Skin epidermis (tissue), 12 donors: ENCODE results near the gene UAP1.

ENCODE experiments used
- H3K27ac ChIP-seq, 21 experiments: fragments of 200-600 bp; sonication (generic) in 11 of 21; one replicate each; pipeline ENCODE4 v1.5.0; 2020; ENCODE audit warnings: mild to moderate bottlenecking in 3 of 21, inconsistent platforms in 2 of 21, moderate library complexity in 2 of 21
- H3K4me3 ChIP-seq, 7 experiments: fragments of 200-600 bp; sonication (generic) in 2 of 7; one replicate each; pipeline ENCODE4 v1.5.0; 2020; ENCODE audit warnings: inconsistent platforms in 2 of 7, mild to moderate bottlenecking in 2 of 7, moderate library complexity in 1 of 7

UAP1 gene

DNA sequence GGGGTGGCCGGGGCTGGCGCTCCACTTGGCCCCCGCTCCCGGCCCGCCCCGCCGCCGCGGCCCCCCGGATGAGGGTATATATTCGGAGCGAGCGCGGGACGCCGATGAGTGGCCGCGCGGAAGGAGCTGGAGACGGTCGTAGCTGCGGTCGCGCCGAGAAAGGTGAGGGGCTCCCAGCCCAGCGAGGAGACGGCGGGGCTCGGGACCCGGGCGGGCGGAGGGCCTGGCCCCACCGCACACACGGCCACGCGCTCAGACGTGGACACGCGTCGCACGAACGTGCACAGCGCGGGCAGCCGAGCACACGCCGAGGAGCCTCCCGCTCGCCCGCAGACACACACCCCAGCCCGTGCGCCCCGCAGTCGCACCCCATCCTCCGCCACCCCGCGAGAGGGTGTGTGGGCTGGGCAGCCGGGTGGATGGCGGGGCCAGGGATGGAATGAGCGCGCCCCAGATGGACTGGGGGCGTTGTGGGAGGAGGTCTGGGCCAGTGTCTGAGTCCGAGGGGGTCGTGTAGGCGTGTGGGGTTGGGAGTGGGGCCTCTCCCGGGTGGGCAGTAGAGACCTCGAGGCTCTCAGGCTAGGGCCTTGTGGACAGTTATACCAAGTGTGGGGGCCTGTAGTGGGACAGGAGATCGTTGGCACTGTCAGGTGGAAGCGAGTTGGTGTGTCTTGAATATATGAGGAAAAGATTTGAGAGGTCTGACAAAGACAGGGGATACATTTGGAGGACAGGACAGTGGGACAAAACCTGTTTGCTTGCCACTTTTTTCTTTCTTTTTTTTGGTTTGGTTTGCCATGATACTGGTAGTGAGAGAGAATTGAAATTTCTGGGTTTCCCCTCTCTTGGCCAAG lies at the start of gene UAP1:
Gene UAP1 (plus strand): TSS at position 107 of the 854 bp plus-strand sequence. CDS start 4,347 bp downstream, outside the sequence.
- Histone ChIP-seq H3K27ac (peak within 1 kb of the TSS; percentile 46 to 96 (median 91)), H3K4me3 (peak within 1 kb of the TSS; percentile 67 to 87 (median 78))

DNA sequence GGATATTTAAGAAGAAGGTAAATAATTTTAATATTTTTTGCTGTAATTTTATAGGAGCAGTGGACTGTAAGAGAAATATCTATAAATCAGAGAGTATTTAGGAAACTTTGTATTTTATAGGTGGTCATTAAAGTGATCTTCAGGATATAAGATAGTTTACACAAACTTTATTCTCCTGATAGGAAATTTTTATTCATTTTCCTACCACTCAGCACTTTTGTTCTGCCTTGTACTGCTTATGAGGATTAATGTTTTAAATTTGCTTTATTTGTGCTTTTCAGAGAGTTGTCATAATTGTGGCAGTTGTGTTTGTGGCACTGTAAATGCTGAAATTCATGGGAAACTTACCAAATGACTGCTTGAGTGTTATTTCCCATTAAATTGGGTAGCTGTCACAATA lies 34.2 kb upstream of the UAP1 start:
- Histone ChIP-seq H3K27ac (no peak overlapping the region), H3K4me3 (no peak overlapping the region)

DNA sequence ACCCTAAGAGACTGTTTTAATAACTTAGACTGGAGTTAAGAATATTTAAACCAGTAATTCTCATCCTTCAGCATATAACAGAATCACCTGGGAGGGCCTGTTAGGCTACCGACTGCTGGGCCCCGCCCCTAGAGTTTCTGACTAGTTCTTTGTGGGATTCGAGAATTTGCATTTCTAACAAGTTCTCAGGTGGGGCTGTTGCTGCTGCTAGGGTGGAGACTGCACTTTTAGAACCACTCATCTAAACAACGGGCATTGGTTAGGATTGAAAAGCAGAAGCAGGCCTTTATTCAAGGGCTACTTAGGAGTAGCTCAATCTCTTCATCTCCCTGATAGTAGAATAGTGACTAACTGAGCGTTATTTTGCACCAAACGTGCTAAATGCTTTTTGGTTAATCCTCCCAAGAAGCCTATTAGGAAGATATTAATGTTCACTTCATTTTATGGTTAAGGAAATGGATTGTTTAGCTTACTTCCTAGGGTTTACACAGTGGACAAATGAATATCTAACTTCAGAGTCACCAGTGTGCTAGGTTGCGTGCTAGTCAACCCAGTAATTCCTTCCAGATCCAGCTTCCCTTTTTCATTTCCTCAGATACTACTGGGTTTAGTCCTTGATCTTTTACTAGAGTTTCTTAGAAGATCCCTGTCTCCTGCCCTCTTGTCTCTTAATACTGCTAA lies 31.1 kb upstream of the UAP1 start:
- Histone ChIP-seq H3K4me3 (no peak overlapping the region), H3K27ac (peak overlapping the region in 1 of 21 experiments; percentile 13)

GRCh38 chr1:162530988-162531319 lies 30.6 kb upstream of the UAP1 start:
- peak overlapping the region in 1 of 21 experiments; percentile 13 for H3K27ac ChIP-seq

DNA sequence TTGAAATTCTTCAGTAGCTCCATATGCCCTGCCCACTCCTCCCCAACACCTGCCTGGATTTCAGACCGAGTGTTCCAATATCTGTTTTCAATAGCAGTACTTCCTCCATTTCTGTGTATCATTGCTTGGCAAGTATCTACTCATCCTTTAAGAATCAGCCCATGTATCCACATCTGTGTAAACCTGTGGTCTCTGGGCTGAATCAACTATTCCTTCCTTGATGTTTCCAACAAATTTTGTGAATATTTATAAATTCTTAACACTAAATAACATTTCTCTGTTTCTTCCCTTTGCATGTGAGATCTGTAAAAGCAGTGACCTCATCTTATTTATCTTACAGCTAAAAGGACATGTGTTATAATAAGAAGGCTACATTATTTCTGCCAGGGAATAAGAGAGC lies 26.0 kb upstream of the UAP1 start:
- Histone ChIP-seq H3K27ac (no peak overlapping the region), H3K4me3 (no peak overlapping the region)

More at GRCh38 chr1:162530988-162531319, 30.6 kb upstream of the UAP1 start:
- H3K4me3 ChIP-seq, result no peak overlapping the region

- Histone ChIP-seq H3K4me3 (no peak overlapping the region), H3K27ac (no peak overlapping the region)
Observed at GRCh38 chr1:162536511-162536910, 25.0 kb upstream of the UAP1 start.

GRCh38 chr1:162537216-162537615 lies 24.3 kb upstream of the UAP1 start:
- H3K27ac ChIP-seq, result no peak overlapping the region
- H3K4me3 ChIP-seq, result no peak overlapping the region

DNA sequence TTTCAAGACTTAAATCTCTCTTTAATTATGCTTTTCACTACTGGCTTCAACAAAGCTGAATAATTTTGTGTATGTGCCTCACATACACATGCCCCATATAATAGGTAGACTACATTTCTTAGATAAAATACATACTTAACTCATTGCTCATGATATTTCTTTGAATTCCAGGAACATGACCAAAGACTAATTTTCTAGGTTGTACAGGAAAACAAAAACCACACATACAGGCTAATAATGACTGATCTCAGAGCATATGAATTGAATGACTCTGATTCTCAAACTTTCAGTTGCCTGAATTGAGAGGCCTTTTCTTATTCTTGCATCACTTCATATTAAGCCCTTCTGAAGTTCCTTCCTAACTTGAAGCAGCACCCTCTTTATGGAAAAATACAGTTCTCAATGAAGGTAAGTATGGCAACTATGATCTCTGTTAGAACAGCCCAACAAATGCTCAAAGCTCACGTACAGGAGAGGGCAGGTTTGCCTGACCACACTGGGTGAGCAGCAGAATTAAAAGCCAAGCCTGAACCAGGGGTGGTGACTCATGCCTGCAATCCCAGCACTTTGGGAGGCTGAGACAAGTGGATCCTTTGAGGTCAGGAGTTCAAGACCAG lies 22.6 kb upstream of the UAP1 start:
- no peak overlapping the region for H3K4me3 ChIP-seq

GRCh38 chr1:162541619-162542141 lies 19.8 kb upstream of the UAP1 start:
- H3K4me3 ChIP-seq, result no peak overlapping the region
- H3K27ac ChIP-seq, result peak overlapping the region in 6 of 21 experiments; percentile 21 to 62 (median 44)

More for the DNA sequence above, 22.6 kb upstream of the UAP1 start:
- H3K27ac ChIP-seq, result no peak overlapping the region

DNA sequence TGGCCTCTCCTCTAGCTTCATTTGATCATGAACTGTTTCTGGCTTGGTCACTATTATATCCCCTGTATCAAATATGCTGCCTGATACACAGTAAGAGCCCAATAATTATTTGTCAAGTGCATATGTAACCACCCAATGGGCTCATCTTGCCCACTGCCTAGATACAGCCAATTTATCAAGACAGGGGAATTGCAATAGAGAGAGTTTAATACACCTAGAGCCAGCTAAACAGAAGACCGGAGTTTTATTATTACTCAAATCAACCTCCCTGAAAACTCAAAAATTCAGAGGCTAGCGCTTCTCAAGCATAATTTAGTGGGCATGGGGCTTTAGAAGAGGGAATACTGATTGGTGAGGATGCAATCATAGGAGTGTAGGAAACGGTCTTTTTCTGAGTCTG lies 18.3 kb upstream of the UAP1 start:
- Histone ChIP-seq H3K27ac (no peak overlapping the region), H3K4me3 (no peak overlapping the region)

- Histone ChIP-seq H3K27ac (peak overlapping the region in 10 of 21 experiments; percentile 3 to 89 (median 72)), H3K4me3 (no peak overlapping the region)
Observed at GRCh38 chr1:162548170-162548569, 13.4 kb upstream of the UAP1 start.

DNA sequence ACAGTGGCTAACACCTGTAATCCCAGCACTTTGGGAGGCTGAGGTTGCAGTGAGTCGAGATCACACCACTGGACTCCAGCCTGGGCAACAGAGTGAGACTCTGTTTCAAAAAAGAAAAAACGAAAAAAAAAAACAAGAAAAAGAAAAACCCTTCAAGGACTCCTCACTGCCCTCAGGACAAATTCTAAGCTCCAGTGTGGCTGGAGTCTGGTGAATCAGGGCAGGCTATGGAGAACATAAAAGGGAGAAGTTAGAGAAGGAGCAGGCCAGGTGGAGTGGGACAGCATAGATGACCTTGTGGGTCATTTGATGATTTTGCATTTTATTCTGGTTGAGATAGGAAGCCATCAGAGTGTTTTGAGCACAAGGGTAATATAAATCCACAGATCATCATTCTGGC lies 12.5 kb upstream of the UAP1 start:
- Histone ChIP-seq H3K4me3 (no peak overlapping the region), H3K27ac (peak overlapping the region in 9 of 21 experiments; percentile 33 to 89 (median 73))

- no peak overlapping the region for H3K4me3 ChIP-seq
Observed at GRCh38 chr1:162550925-162551324, 10.6 kb upstream of the UAP1 start.

DNA sequence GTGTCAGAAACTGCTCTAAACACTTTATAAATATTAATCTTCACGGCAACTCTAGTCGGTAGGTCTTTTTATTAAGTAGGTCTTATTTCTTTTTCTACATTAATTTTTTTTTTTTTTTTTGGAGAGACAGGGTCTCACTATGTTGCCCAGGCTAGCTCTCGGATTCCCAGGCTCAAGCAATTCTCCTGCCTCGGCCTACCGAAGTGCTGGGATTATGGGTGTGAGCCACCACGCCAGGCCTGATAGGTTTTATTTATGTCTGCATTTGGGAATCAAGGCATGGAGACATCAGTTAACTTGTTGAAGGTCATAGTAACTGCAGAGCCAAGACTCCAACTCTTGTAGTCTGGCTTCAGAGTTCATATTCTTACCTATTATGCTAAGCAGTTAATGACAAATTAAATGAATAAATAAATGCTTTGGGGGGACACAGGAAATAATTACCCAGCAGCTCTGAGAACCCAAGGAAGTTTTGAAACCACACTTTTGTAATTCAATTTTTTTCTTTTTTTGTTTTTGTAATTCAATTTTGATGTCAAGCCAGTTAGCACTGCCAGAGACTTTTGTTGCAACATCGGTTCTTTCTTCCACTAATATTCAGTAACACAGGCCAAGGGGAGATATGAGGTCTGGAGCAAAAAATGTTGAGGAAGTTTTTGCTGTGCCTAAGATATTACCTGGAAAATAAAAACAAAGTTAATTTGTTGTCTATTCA lies 9.4 kb upstream of the UAP1 start:
- H3K4me3 ChIP-seq, result no peak overlapping the region
- peak overlapping the region in 6 of 21 experiments; percentile 3 to 74 (median 54) for H3K27ac ChIP-seq

More at GRCh38 chr1:162550925-162551324, 10.6 kb upstream of the UAP1 start:
- H3K27ac ChIP-seq, result peak overlapping the region in 1 of 21 experiments; percentile 74

- peak overlapping the region in 7 of 21 experiments; percentile 31 to 74 (median 45) for H3K27ac ChIP-seq
- H3K4me3 ChIP-seq, result no peak overlapping the region
Observed at GRCh38 chr1:162552684-162553252, 8.8 kb upstream of the UAP1 start.

GRCh38 chr1:162554258-162554657 lies 7.3 kb upstream of the UAP1 start:
- peak overlapping the region in 4 of 21 experiments; percentile 12 to 75 (median 66) for H3K27ac ChIP-seq
- H3K4me3 ChIP-seq, result no peak overlapping the region

DNA sequence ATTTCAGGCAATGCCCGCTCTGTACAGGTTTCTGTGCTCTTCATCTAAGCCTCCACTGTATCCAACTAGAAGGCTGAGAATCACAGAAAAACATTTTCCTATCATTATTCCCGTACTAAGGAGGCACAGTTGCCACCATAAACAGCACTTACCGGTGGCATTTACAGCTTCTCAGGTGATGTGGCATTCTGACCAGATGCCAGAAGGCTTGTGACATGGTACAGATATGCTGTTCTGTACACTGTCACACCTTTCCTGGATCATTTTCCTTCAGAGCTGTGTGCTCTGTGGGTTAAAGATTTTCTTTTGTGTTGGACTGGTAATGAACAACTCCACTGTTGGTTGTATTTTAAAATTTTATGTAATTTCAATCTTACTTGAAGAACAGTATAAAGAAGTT lies 4.0 kb upstream of the UAP1 start:
- Histone ChIP-seq H3K27ac (no peak overlapping the region), H3K4me3 (no peak overlapping the region)

- H3K27ac ChIP-seq, result peak overlapping the region in 20 of 21 experiments; percentile 79 to 96 (median 90)
- peak overlapping the region; percentile 67 to 87 (median 78) for H3K4me3 ChIP-seq
Observed at GRCh38 chr1:162560303-162561036, 1.1 kb upstream of the UAP1 start.
